K562 treated with DMSO at 1 percent for 12 hours (cell line): ENCODE measurements around the gene PGD. TPM values are rescaled to one million over a fixed set of nuclear protein-coding genes. Genes with fewer than 3 reads are reported as not detected.

Experiments used
- total RNA-seq: library from RNA; unstranded; fragments of 300-600 nt; gene quantifications from 2 replicates; pipeline ENCODE4 v1.2.3, GENCODE V29; 2022; ENCODE audit not compliant: insufficient read depth

PGD gene
- 290 and 444 TPM in 2 replicates for total RNA-seq

GRCh38 chr1:10398734-10399443 is at the start of gene PGD:
Gene PGD, plus strand, starts transcription at chr1:10399064. Its CDS starts 54 bp downstream, at chr1:10399118.

GRCh38 chr1:10430216-10431069 is 31.6 kb downstream of the PGD start, which contains the start of gene CENPS:
Gene CENPS, plus strand, starts transcription at chr1:10430433. Its CDS starts 85 bp downstream, at chr1:10430518.

GRCh38 chr1:10449751-10450150 is 50.9 kb downstream of the PGD start, which contains the start of gene CORT:
Gene CORT, plus strand, starts transcription at chr1:10450031. Its CDS starts 193 bp downstream, at chr1:10450224.

Other genes starting within 250 kb of the PGD start
- 5.1 and 21.6 TPM in 2 replicates for gene KIF1B, start 188.5 kb upstream of the PGD start, total RNA-seq
- 32.9 and 45.3 TPM in 2 replicates for gene CENPS, start 31.4 kb downstream of the PGD start, total RNA-seq
- not detected in 2 replicates for gene CORT, start 51.0 kb downstream of the PGD start, total RNA-seq
- gene DFFA, start 73.5 kb downstream of the PGD start, total RNA-seq = 20.7 and 27.6 TPM in 2 replicates
- gene PEX14, start 75.9 kb downstream of the PGD start, total RNA-seq = 42.2 and 44.6 TPM in 2 replicates